Caki2 (cell line): ENCODE results near the gene SEPTIN2. TPM values are rescaled to one million over a fixed set of nuclear protein-coding genes. Genes with fewer than 3 reads are reported as not detected.
"Not testable (repeated sequence)": the region's sequence is repeated elsewhere in the genome, so short reads cannot be mapped to it uniquely, and the experiment has no call there.

ENCODE experiments used
- DNase-seq: peaks from one replicate; pipeline ENCODE4 v3.0.0-alpha.2; 2015; ENCODE audit warnings: low read depth
- in situ Hi-C: cut with HindIII; loops from 2 replicates; pipeline ENCODE4 v1.10.0; 2016; ENCODE audit warnings: low sequenced_read_pairs, low pct_unique_long_range_greater_than_20kb, mixed read lengths
- total RNA-seq: library from RNA; depleted of rRNA; stranded (reverse); fragments of >200 nt; shearing (Covaris generic); gene quantifications from 2 replicates; pipeline ENCODE4 v1.2.3, GENCODE V29; 2014; ENCODE audit warnings: low replicate concordance

SEPTIN2 gene
- total RNA-seq, 1 experiment from 2014 or later = 226 TPM

- in situ Hi-C loops = no loop called here
- no peak for DNase-seq
Observed at GRCh38 chr2:241282555-241282954, 33.2 kb upstream of the SEPTIN2 start.

GRCh38 chr2:241285596-241285995, 30.1 kb upstream of the SEPTIN2 start:
- no peak for DNase-seq
- in situ Hi-C loops = no loop called here

DNA sequence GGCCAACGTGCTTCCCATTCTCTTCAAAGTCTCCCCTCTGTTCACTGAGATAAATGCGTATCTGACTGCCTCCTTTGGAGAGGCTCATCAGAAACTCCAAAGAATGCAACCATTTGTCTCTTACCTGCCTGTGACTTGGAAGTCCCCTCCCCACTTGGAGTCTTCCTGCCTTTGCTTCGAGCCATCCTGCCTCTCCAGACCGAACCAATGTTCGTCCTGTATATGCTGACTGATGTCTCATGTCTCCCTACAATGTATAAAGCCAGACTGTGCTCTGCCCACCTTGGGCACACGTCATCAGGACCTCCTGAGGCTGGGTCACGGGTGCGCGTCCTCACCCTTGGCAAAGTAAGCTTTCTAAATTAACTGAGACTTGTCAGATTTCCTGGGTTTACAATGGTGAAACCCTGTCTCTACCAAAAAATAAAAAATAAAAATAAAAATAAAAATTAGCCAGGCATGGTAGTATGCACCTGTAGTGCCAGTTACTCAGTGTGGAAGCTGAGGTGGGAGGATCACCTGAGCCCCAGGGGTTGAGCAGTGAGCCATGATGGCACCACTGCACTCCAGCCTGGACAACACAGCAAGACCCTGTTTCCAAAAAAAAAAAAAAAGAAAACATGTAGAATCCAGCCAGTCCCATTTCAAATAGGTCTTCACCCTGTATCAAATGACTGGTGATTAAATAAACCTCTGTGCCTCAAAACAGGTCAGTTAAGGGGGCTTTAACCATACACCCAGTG, 29.2 kb upstream of the SEPTIN2 start:
- in situ Hi-C loops = no loop called here

DNA sequence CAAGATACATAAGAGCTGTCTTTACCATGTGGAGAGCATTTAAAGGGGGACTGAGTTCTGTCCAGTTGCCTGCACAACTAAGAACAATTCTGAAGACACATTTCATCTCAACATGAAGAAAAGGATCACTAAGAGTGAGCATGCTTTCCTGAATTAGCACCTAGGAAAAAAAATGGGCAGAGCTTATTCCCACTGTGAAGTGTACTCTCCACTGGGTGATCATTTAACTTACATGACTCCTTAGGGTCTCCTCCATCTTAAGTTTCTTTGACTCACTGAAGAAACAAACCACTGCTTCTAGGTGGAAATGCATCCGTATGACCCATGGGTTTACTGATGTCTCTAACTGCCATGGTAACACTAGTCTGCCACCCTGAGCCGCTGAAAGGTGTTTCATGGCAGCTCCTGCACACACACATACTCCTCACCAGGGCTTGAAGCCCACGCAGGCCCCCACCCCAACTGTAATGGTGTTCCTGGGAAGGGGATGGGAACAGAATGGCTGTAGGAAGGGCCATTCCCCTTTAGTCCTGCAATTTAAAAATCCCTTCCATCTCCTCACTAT, 27.3 kb upstream of the SEPTIN2 start:
- no peak for DNase-seq
- in situ Hi-C loops = no loop called here

More for the DNA sequence above, 29.2 kb upstream of the SEPTIN2 start:
- no peak for DNase-seq

GRCh38 chr2:241289053-241289452, 26.7 kb upstream of the SEPTIN2 start:
- DNase-seq = no peak
- in situ Hi-C loops = no loop called here

GRCh38 chr2:241289597-241289996, 26.1 kb upstream of the SEPTIN2 start:
- in situ Hi-C loops = no loop called here
- no peak for DNase-seq

- in situ Hi-C loops = no loop called here
- DNase-seq = no peak
Observed at GRCh38 chr2:241291153-241291552, 24.6 kb upstream of the SEPTIN2 start.

- in situ Hi-C loops = no loop called here
- DNase-seq = no peak
Observed at GRCh38 chr2:241291977-241292376, 23.7 kb upstream of the SEPTIN2 start.

DNA sequence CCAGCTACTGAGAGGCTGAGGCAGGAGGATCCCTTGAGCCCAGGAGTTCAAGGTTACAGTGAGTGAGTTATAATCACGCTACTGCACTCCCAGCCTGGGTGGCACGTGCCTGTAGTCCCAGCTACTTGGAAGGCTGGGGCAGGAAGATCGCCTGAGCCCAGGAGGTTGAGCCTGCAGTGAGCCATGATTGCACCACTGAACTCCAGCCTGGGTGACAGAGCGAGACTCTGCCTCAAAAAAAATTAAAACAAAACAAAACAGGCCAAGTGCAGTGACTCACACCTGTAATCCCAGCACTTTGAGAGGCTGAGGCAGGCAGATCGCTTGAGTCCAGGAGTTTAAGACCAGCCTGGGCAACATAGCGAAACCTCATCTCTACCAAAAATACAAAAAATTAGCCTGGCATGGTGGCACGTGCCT, 22.3 kb upstream of the SEPTIN2 start:
- in situ Hi-C loops = not testable (repeated sequence)
- DNase-seq = peak; percentile 78

GRCh38 chr2:241295326-241296095, 20.2 kb upstream of the SEPTIN2 start:
- in situ Hi-C loops = no loop called here
- DNase-seq = no peak

GRCh38 chr2:241296767-241297166, 19.0 kb upstream of the SEPTIN2 start:
- DNase-seq = no peak
- in situ Hi-C loops = no loop called here

- DNase-seq = no peak
- in situ Hi-C loops = no loop called here
Observed at GRCh38 chr2:241298673-241299072, 17.1 kb upstream of the SEPTIN2 start.

DNA sequence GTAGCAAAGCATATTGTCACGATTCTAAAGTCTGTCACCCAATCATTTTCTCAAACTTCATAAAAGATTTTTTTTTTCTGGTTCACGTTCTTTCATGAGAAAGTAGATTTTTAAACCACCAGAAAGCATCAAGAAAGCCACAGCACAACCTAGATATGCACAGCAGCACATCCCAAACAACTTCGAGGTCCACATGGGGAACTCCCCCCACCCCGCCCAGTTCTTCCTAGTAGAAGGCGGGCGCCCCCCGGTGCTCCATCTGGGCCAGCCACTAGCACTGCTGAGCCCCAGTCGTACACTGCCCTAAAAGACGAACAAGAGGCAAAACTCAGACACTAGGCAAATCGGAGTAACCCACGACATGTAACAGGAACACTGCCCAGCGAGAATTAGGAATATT, 15.7 kb upstream of the SEPTIN2 start:
- in situ Hi-C loops = no loop called here
- DNase-seq = no peak

- DNase-seq = no peak
- in situ Hi-C loops = no loop called here
Observed at GRCh38 chr2:241302083-241302482, 13.6 kb upstream of the SEPTIN2 start.

GRCh38 chr2:241302759-241303651, 12.7 kb upstream of the SEPTIN2 start:
- in situ Hi-C loops = no loop called here

GRCh38 chr2:241304039-241304670, 11.6 kb upstream of the SEPTIN2 start:
- in situ Hi-C loops = no loop called here
- DNase-seq = no peak

More at GRCh38 chr2:241302759-241303651, 12.7 kb upstream of the SEPTIN2 start:
- DNase-seq = no peak

- in situ Hi-C loops = no loop called here
- DNase-seq = no peak
Observed at GRCh38 chr2:241307055-241307454, 8.7 kb upstream of the SEPTIN2 start.

GRCh38 chr2:241308267-241308666, 7.5 kb upstream of the SEPTIN2 start:
- peak; percentile 38 for DNase-seq
- in situ Hi-C loops = no loop called here
